WTC11 (cell line): ENCODE results near the gene COLQ. TPM values are rescaled to one million over a fixed set of nuclear protein-coding genes. Genes with fewer than 3 reads are reported as not detected.

Source experiments
- ATAC-seq: fragments of 200-7000 bp; cut with Tn5 transposase; 2 replicates; pipeline ENCODE4 v1.10.0; 2021; ENCODE audit warnings: mild to moderate bottlenecking, moderate library complexity
- CTCF ChIA-PET: fragments of 300-600 bp; sonication (Branson Sonifier 250); formaldehyde crosslinking; loops from one replicate; lab custom pipeline; 2021; ENCODE audit warnings: antibody characterized with exemption; lab: Charles Lee
- POLR2A ChIA-PET: fragments of 350-600 bp; sonication (Branson Sonifier 250); formaldehyde crosslinking; loops from one replicate; lab custom pipeline; 2021; ENCODE audit warnings: antibody characterized with exemption; lab: Charles Lee
- DNase-seq: peaks from one replicate; pipeline ENCODE4 v3.0.0; 2021; ENCODE audit warnings: low spot score
- H3K27ac Mint-ChIP-seq: 2 replicates; pipeline ENCODE4 v1.8.0; 2021; ENCODE audit warnings: mixed read lengths
- H3K27me3 Mint-ChIP-seq: 2 replicates; pipeline ENCODE4 v1.8.0; 2021; ENCODE audit warnings: low read depth, mild to moderate bottlenecking, moderate library complexity, mixed read lengths
- H3K36me3 Mint-ChIP-seq: 2 replicates; pipeline ENCODE4 v1.8.0; 2021; ENCODE audit warnings: mixed read lengths
- H3K4me1 Mint-ChIP-seq: 2 replicates; pipeline ENCODE4 v1.8.0; 2022; ENCODE audit warnings: mixed read lengths
- H3K4me3 Mint-ChIP-seq: 2 replicates; pipeline ENCODE4 v1.8.0; 2021; ENCODE audit warnings: mild to moderate bottlenecking, moderate library complexity, mixed read lengths
- H3K9me3 Mint-ChIP-seq: 2 replicates; pipeline ENCODE4 v1.8.0; 2021; ENCODE audit warnings: mixed read lengths
- FOXK1 ChIP-seq: sonication (generic); formaldehyde crosslinking; IDR thresholded peaks from 2 replicates; pipeline ENCODE4 v1.8.0; 2022; ENCODE audit warnings: mild to moderate bottlenecking, moderate library complexity, missing genetic modification reagents
- IRF2 ChIP-seq: sonication (generic); formaldehyde crosslinking; IDR thresholded peaks from 2 replicates; pipeline ENCODE4 v1.8.0; 2022; ENCODE audit warnings: low read depth, missing genetic modification reagents, borderline replicate concordance
- NFATC4 ChIP-seq: fragments of 250-450 bp; sonication (Bioruptor Pico); IDR thresholded peaks from 2 replicates; pipeline ENCODE4 v1.9.0; 2021; ENCODE audit warnings: mild to moderate bottlenecking
- NR1H2 ChIP-seq: sonication (generic); formaldehyde crosslinking; IDR thresholded peaks from 2 replicates; pipeline ENCODE4 v1.9.0; 2021; ENCODE audit warnings: mild to moderate bottlenecking, moderate library complexity, missing genetic modification reagents
- TEAD1 ChIP-seq: sonication (generic); formaldehyde crosslinking; IDR thresholded peaks from 2 replicates; pipeline ENCODE4 v1.8.0; 2022; ENCODE audit warnings: mild to moderate bottlenecking, missing genetic modification reagents
- TEAD4 ChIP-seq: sonication (generic); formaldehyde crosslinking; IDR thresholded peaks from 2 replicates; pipeline ENCODE4 v1.8.0; 2022; ENCODE audit warnings: mild to moderate bottlenecking, missing genetic modification reagents
- ZBTB21 ChIP-seq: sonication (generic); formaldehyde crosslinking; IDR thresholded peaks from 2 replicates; pipeline ENCODE4 v1.8.1; 2023; ENCODE audit warnings: mild to moderate bottlenecking, missing genetic modification reagents, borderline replicate concordance
- ZNF232 ChIP-seq: sonication (generic); formaldehyde crosslinking; IDR thresholded peaks from 2 replicates; pipeline ENCODE4 v1.8.0; 2022; ENCODE audit warnings: mild to moderate bottlenecking, missing genetic modification reagents
- ZNF416 ChIP-seq: fragments of 250-450 bp; sonication (Bioruptor Pico); IDR thresholded peaks from 2 replicates; pipeline ENCODE4 v1.9.0; 2021; ENCODE audit warnings: mild to moderate bottlenecking, inconsistent platforms
- ZNF423 ChIP-seq: fragments of 250-450 bp; sonication (Bioruptor Pico); IDR thresholded peaks from 2 replicates; pipeline ENCODE4 v2.1.2; 2022; ENCODE audit warnings: mild to moderate bottlenecking, moderate library complexity
- total RNA-seq: library from RNA; stranded (reverse); gene quantifications from 3 replicates; pipeline ENCODE4 v1.2.3, GENCODE V29; 2021
- TF ChIP-seq, protein P1 (sequence below): sonication (generic); formaldehyde crosslinking; IDR thresholded peaks from 2 replicates; pipeline ENCODE4 v1.8.1; 2023; ENCODE audit warnings: mild to moderate bottlenecking, missing genetic modification reagents, borderline replicate concordance
- TF ChIP-seq, protein P2 (sequence below): fragments of 250-450 bp; sonication (Bioruptor Pico); IDR thresholded peaks from 2 replicates; pipeline ENCODE4 v1.9.0; 2021; ENCODE audit warnings: mild to moderate bottlenecking
- TF ChIP-seq, protein P3 (sequence below): fragments of 250-450 bp; sonication (Bioruptor Pico); IDR thresholded peaks from 2 replicates; pipeline ENCODE4 v2.1.2; 2022; ENCODE audit warnings: mild to moderate bottlenecking, moderate library complexity
- TF ChIP-seq, protein P4 (sequence below): sonication (generic); formaldehyde crosslinking; IDR thresholded peaks from 2 replicates; pipeline ENCODE4 v1.8.1; 2023; ENCODE audit warnings: mild to moderate bottlenecking, moderate library complexity, missing genetic modification reagents
- TF ChIP-seq, protein P5 (sequence below): sonication (generic); formaldehyde crosslinking; conservative IDR thresholded peaks from 2 replicates; pipeline ENCODE4 v1.8.1; 2023; ENCODE audit warnings: mild to moderate bottlenecking, low read depth, missing genetic modification reagents, moderate library complexity

The COLQ gene
- total RNA-seq, 1 experiment from 2014 or later, result 2.2 TPM

DNA sequence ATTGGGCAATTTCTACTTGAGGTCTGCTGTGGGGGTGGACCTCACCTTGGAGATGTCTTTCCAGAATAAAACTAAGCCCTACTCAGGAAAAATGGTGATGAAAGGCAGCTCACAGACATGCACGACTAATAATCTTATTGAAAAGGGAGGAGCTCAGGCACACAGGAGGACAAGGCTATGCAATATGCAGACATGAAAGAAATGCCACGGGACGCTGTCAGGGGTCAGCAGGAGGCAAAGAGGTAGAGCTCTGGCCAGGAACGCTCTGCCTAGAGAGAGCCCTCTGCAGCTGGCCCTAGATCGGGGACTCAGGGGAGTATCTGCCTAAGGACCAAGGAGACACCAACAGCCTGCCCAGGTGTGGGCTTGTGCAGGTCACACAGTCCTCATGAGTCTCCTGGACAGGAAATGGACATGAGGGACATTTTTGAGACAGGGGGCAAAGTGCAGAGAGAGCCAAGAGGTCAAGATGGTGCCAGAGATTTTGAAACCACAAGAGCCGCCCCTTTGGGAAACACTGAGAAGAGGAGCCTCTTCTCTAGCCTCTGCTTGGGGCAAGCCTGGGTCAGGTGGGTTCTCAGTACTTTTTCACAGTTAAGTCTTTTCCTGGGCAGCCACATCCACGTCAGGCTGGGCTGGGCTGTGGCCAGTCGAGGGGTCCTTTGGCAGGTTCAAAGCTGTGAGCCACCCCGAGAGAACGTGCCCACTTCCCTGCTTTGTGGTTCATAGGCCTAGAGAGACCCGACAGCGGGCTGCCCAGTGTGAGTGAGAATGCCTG lies 70.9 kb downstream of the COLQ start (continued):
- TF ChIP-seq, protein P1, sequence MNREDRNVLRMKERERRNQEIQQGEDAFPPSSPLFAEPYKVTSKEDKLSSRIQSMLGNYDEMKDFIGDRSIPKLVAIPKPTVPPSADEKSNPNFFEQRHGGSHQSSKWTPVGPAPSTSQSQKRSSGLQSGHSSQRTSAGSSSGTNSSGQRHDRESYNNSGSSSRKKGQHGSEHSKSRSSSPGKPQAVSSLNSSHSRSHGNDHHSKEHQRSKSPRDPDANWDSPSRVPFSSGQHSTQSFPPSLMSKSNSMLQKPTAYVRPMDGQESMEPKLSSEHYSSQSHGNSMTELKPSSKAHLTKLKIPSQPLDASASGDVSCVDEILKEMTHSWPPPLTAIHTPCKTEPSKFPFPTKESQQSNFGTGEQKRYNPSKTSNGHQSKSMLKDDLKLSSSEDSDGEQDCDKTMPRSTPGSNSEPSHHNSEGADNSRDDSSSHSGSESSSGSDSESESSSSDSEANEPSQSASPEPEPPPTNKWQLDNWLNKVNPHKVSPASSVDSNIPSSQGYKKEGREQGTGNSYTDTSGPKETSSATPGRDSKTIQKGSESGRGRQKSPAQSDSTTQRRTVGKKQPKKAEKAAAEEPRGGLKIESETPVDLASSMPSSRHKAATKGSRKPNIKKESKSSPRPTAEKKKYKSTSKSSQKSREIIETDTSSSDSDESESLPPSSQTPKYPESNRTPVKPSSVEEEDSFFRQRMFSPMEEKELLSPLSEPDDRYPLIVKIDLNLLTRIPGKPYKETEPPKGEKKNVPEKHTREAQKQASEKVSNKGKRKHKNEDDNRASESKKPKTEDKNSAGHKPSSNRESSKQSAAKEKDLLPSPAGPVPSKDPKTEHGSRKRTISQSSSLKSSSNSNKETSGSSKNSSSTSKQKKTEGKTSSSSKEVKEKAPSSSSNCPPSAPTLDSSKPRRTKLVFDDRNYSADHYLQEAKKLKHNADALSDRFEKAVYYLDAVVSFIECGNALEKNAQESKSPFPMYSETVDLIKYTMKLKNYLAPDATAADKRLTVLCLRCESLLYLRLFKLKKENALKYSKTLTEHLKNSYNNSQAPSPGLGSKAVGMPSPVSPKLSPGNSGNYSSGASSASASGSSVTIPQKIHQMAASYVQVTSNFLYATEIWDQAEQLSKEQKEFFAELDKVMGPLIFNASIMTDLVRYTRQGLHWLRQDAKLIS (CRISPR knock-in tag), result no peak
- no peak for TF ChIP-seq IRF2
- TF ChIP-seq TEAD1 (CRISPR knock-in tag), result no peak
- TF ChIP-seq, protein P2, sequence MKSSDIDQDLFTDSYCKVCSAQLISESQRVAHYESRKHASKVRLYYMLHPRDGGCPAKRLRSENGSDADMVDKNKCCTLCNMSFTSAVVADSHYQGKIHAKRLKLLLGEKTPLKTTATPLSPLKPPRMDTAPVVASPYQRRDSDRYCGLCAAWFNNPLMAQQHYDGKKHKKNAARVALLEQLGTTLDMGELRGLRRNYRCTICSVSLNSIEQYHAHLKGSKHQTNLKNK (CRISPR knock-in tag), result no peak
- TF ChIP-seq, all 79 proteins: peak for 0

DNA sequence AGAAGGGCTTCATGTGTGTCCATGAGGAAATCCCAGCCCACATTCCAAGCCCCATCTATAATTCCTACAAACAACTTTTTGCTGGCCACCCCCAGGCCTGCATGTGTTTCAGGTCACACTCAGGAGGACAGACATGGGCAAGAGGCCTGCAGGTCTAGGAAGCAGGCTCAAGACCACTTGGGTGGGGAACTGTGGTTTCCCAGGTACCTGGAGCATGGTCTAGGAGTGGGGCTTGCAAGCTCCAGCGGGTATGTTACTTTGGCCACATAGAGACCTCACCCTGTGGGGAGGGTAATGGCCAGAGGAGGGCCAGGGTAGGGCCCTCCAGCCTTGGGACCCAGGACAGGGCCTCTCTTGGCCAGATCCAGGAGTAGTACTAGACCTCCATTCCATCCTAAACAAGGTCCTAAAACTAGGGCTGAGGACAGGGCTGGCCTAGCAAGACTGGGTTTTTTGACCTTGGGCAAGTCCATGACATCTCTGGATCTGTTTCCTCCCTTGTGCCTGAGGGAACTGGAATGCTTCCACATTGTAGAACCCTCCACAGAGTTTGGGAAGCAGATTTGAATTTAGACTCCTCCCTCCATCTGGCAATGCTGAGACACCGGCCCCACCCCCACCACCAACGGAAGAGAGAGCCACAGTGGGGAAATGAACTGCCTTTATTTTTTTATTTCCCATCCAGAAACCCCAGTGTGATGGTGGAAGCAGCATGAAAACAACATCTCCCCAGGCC lies 71.8 kb downstream of the COLQ start:
- ATAC-seq, result no peak
- no peaks in the 10 kb centered on the region for H3K36me3 Mint-ChIP-seq
- no peak overlapping the region for H3K4me3 Mint-ChIP-seq
- H3K27ac Mint-ChIP-seq, result no peak overlapping the region
- no peak for DNase-seq
- H3K9me3 Mint-ChIP-seq, result no peaks in the 10 kb centered on the region
- CTCF ChIA-PET, result interaction anchor here (0.9 kb wide), 1 partner anchor 77 kb away, joined by 4 read pairs; no protein-coding TSS in a partner anchor
- no peaks in the 10 kb centered on the region for H3K27me3 Mint-ChIP-seq
- POLR2A ChIA-PET, result no interaction called here
- peaks cover 4% of the 10 kb centered on the region; the same call in 1 of the 2 replicates for H3K4me1 Mint-ChIP-seq
- TF ChIP-seq, protein P3, sequence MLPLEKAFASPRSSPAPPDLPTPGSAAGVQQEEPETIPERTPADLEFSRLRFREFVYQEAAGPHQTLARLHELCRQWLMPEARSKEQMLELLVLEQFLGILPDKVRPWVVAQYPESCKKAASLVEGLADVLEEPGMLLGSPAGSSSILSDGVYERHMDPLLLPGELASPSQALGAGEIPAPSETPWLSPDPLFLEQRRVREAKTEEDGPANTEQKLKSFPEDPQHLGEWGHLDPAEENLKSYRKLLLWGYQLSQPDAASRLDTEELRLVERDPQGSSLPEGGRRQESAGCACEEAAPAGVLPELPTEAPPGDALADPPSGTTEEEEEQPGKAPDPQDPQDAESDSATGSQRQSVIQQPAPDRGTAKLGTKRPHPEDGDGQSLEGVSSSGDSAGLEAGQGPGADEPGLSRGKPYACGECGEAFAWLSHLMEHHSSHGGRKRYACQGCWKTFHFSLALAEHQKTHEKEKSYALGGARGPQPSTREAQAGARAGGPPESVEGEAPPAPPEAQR (CRISPR knock-in tag), result no peak
- TF ChIP-seq, protein P4, sequence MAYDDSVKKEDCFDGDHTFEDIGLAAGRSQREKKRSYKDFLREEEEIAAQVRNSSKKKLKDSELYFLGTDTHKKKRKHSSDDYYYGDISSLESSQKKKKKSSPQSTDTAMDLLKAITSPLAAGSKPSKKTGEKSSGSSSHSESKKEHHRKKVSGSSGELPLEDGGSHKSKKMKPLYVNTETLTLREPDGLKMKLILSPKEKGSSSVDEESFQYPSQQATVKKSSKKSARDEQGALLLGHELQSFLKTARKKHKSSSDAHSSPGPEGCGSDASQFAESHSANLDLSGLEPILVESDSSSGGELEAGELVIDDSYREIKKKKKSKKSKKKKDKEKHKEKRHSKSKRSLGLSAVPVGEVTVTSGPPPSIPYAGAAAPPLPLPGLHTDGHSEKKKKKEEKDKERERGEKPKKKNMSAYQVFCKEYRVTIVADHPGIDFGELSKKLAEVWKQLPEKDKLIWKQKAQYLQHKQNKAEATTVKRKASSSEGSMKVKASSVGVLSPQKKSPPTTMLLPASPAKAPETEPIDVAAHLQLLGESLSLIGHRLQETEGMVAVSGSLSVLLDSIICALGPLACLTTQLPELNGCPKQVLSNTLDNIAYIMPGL (CRISPR knock-in tag), result no peak
- no peak for TF ChIP-seq FOXK1 (CRISPR knock-in tag)
- TF ChIP-seq ZBTB21 (CRISPR knock-in tag), result no peak
- TF ChIP-seq NR1H2 (CRISPR knock-in tag), result no peak
- TF ChIP-seq ZNF416 (CRISPR knock-in tag), result no peak
- TF ChIP-seq, protein P5, sequence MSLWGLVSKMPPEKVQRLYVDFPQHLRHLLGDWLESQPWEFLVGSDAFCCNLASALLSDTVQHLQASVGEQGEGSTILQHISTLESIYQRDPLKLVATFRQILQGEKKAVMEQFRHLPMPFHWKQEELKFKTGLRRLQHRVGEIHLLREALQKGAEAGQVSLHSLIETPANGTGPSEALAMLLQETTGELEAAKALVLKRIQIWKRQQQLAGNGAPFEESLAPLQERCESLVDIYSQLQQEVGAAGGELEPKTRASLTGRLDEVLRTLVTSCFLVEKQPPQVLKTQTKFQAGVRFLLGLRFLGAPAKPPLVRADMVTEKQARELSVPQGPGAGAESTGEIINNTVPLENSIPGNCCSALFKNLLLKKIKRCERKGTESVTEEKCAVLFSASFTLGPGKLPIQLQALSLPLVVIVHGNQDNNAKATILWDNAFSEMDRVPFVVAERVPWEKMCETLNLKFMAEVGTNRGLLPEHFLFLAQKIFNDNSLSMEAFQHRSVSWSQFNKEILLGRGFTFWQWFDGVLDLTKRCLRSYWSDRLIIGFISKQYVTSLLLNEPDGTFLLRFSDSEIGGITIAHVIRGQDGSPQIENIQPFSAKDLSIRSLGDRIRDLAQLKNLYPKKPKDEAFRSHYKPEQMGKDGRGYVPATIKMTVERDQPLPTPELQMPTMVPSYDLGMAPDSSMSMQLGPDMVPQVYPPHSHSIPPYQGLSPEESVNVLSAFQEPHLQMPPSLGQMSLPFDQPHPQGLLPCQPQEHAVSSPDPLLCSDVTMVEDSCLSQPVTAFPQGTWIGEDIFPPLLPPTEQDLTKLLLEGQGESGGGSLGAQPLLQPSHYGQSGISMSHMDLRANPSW, result no peak
- TF ChIP-seq ZNF423 (CRISPR knock-in tag), result no peak
- TF ChIP-seq ZNF232, result no peak
- no peak for TF ChIP-seq TEAD4 (CRISPR knock-in tag)
- TF ChIP-seq NFATC4 (CRISPR knock-in tag), result no peak
- TF ChIP-seq, protein P1 (CRISPR knock-in tag), result no peak
